K562 (cell line): ENCODE data around the gene SNAPC2. TPM values are rescaled to one million over a fixed set of nuclear protein-coding genes. Genes with fewer than 3 reads are reported as not detected.

Source experiments
- E2F1 ChIP-seq: sonication (generic); formaldehyde crosslinking; IDR thresholded peaks from 2 replicates; pipeline ENCODE4 v1.8.1; 2023; ENCODE audit warnings: mild to moderate bottlenecking, missing genetic modification reagents, moderate library complexity
- FOXP4 ChIP-seq: sonication (generic); formaldehyde crosslinking; IDR thresholded peaks from 2 replicates; pipeline ENCODE4 v1.8.0; 2022; ENCODE audit warnings: mild to moderate bottlenecking, missing genetic modification reagents, borderline replicate concordance
- GTF2A2 ChIP-seq: IDR thresholded peaks from 2 replicates; pipeline ENCODE4 v1.6.1; 2016; ENCODE audit warnings: mild to moderate bottlenecking, missing genetic modification characterization, missing compliant biosample characterization
- HMG20B ChIP-seq: fragments of 250-450 bp; sonication (Bioruptor Pico); IDR thresholded peaks from 2 replicates; pipeline ENCODE4 v1.5.0; 2021; ENCODE audit warnings: mild to moderate bottlenecking
- ILK ChIP-seq: fragments of 450-650 bp; IDR thresholded peaks from 2 replicates; pipeline ENCODE4 v1.6.1; 2016; ENCODE audit warnings: missing genetic modification characterization, low read depth, mild to moderate bottlenecking, missing compliant biosample characterization, moderate library complexity, borderline replicate concordance
- PATZ1 ChIP-seq: fragments of 250-450 bp; sonication (Bioruptor Pico); IDR thresholded peaks from 2 replicates; pipeline ENCODE4 v1.5.0; 2020; ENCODE audit warnings: mild to moderate bottlenecking, borderline replicate concordance
- RBM34 ChIP-seq: fragments of 200-400 bp; formaldehyde crosslinking; IDR thresholded peaks from 2 replicates; pipeline ENCODE4 v1.6.1; 2018; ENCODE audit warnings: low read length, borderline replicate concordance; ENCODE audit not compliant: insufficient read depth
- SNAPC5 ChIP-seq: fragments of 250-450 bp; sonication (Bioruptor Pico); IDR thresholded peaks from 2 replicates; pipeline ENCODE4 v1.8.0; 2021; ENCODE audit warnings: moderate library complexity, mild to moderate bottlenecking, inconsistent platforms
- STAT6 ChIP-seq: sonication (generic); formaldehyde crosslinking; IDR thresholded peaks from 2 replicates; pipeline ENCODE4 v1.8.1; 2023; ENCODE audit warnings: mild to moderate bottlenecking, missing genetic modification reagents
- ZBTB5 ChIP-seq: fragments of 450-650 bp; IDR thresholded peaks from 2 replicates; pipeline ENCODE4 v1.6.1; 2017; ENCODE audit warnings: antibody characterized with exemption
- ZC3H11A ChIP-seq: IDR thresholded peaks from 2 replicates; pipeline ENCODE4 v1.6.1; 2012; ENCODE audit warnings: low read depth, low read length, improper control_type of control experiment
- ZNF124 ChIP-seq: sonication (generic); formaldehyde crosslinking; IDR thresholded peaks from 2 replicates; pipeline ENCODE4 v1.8.1; 2022; ENCODE audit warnings: missing genetic modification reagents
- ZNF584 ChIP-seq: fragments of 200-800 bp; sonication (Bioruptor generic); IDR thresholded peaks from 2 replicates; pipeline ENCODE4 v1.6.1; 2016; ENCODE audit warnings: low read depth, mild to moderate bottlenecking, missing genetic modification characterization, missing compliant biosample characterization
- polyA plus RNA-seq, 8 experiments: library from polyadenylated mRNA; depleted of rRNA in 4 of 8; stranded (reverse) in 5 of 8; unstranded in 3 of 8; fragments of >200 nt; fragmentation: Nextera tagmentation in 2 of 8; fragmentation: Illumina TruSeq in 1 of 8; extraction: Ambion mirVana in 2 of 8; extraction: Trizol in 1 of 8; gene quantifications; 2 replicates each; pipeline versions ENCODE4 v1.2.1 to v1.2.3, GENCODE V29; 2011 to 2014; ENCODE audit warnings: inconsistent platforms in 1 of 8, missing spikeins in 1 of 8
- total RNA-seq, 7 experiments: library from RNA; depleted of rRNA in 6 of 7; stranded (reverse); fragments of >200 nt in 6 of 7; fragmentation: Illumina TruSeq in 2 of 7; extraction: Trizol in 2 of 7; gene quantifications; 2 replicates each; pipeline versions ENCODE4 v1.2.1 to v1.2.3, GENCODE V29; 2011 to 2021; ENCODE audit warnings: low replicate concordance in 1 of 7

The SNAPC2 gene
- total and polyA plus RNA-seq, 9 of the 15 experiments (the other 6 are each of a cell fraction or from before 2014, with no cell fraction given) = 0.59 to 45.1 (median 15.3) TPM

- TF ChIP-seq SNAPC5 (CRISPR knock-in tag) (no peak), GTF2A2 (tag) (no peak), ZBTB5 (no peak), RBM34 (peak; percentile 95; the same call in 1 of the 2 replicates), ZNF124 (CRISPR knock-in tag) (no peak), HMG20B (CRISPR knock-in tag) (no peak), ZC3H11A (no peak), ILK (no peak), STAT6 (no peak), ZNF584 (CRISPR knock-in tag) (no peak), PATZ1 (no peak), FOXP4 (CRISPR knock-in tag) (no peak), E2F1 (CRISPR knock-in tag) (peak; percentile 57; the same call in 1 of the 2 replicates)
Observed at GRCh38 chr19:7919610-7920518, at the start of gene SNAPC2 (continued).
